PC-3 (cell line): Measurements from ENCODE around the gene FBXO38. TPM values are rescaled to one million over a fixed set of nuclear protein-coding genes. Genes with fewer than 3 reads are reported as not detected.
A peak's percentile ranks its signal among the peaks of the same experiment; 100 is the strongest.

ENCODE experiments used
- ATAC-seq: fragments of 200-7000 bp; cut with Tn5 transposase; 2 replicates; pipeline ENCODE4 v1.9.1; 2020; ENCODE audit warnings: mild to moderate bottlenecking, moderate library complexity
- BruUV-seq: library from RNA; stranded (reverse); fragments of 400-500 nt; replicated peaks from 2 replicates; lab custom pipeline; 2021; lab: Mats Ljungman, UMichigan
- CTCF ChIA-PET: fragments of 300-600 bp; sonication (Branson Sonifier 250); formaldehyde crosslinking; loops from one replicate; lab custom pipeline; 2022; ENCODE audit warnings: antibody characterized with exemption; lab: Charles Lee
- POLR2A ChIA-PET: fragments of 300-600 bp; sonication (Branson Sonifier 250); formaldehyde crosslinking; loops from one replicate; lab custom pipeline; 2022; ENCODE audit warnings: antibody characterized with exemption; ENCODE audit not compliant: unreplicated experiment; lab: Charles Lee
- DNase-seq: peaks from one replicate; pipeline ENCODE4 v3.0.0-alpha.2; 2015
- H2AFZ ChIP-seq: fragments of 300-600 bp; sonication (generic); 2 replicates; pipeline ENCODE4 v1.6.0; 2016; ENCODE audit warnings: antibody characterized with exemption, low read length
- H3F3A ChIP-seq: fragments of 300-600 bp; sonication (generic); one replicate; pipeline ENCODE4 v1.6.0; 2017; ENCODE audit warnings: antibody characterized with exemption, low read length, control low read depth, mild to moderate bottlenecking; ENCODE audit not compliant: unreplicated experiment
- H3K27ac ChIP-seq: fragments of 300-600 bp; sonication (generic); 2 replicates; pipeline ENCODE4 v1.5.1; 2016; ENCODE audit warnings: mild to moderate bottlenecking, low read length
- H3K27me3 ChIP-seq: fragments of 300-600 bp; sonication (generic); 2 replicates; pipeline ENCODE4 v1.6.1; 2016; ENCODE audit warnings: low read length, mixed read lengths
- H3K36me3 ChIP-seq: fragments of 300-600 bp; sonication (generic); 2 replicates; pipeline ENCODE4 v1.6.1; 2016; ENCODE audit warnings: low read depth, mixed run types, low read length, mixed read lengths
- H3K4me1 ChIP-seq: fragments of 300-600 bp; sonication (generic); 2 replicates; pipeline ENCODE4 v1.5.1; 2016; ENCODE audit warnings: low read length; ENCODE audit not compliant: insufficient read depth
- H3K4me2 ChIP-seq: fragments of 300-600 bp; sonication (generic); 2 replicates; pipeline ENCODE4 v1.6.0; 2016; ENCODE audit warnings: low read length
- H3K4me3 ChIP-seq: fragments of 300-600 bp; sonication (generic); 2 replicates; pipeline ENCODE4 v1.5.1; 2016; ENCODE audit warnings: mild to moderate bottlenecking, low read length, mixed read lengths
- H3K79me2 ChIP-seq: fragments of 300-600 bp; sonication (generic); 2 replicates; pipeline ENCODE4 v1.6.1; 2017; ENCODE audit warnings: low read length, mixed read lengths
- H3K9ac ChIP-seq: fragments of 300-600 bp; sonication (generic); 2 replicates; pipeline ENCODE4 v1.6.0; 2016; ENCODE audit warnings: mild to moderate bottlenecking, low read length
- H3K9me2 ChIP-seq: fragments of 300-600 bp; sonication (generic); replicated peaks from 2 replicates; pipeline ENCODE4 v1.6.1; 2016; ENCODE audit warnings: mixed run types, low read length, mixed read lengths
- H3K9me3 ChIP-seq: fragments of 300-600 bp; sonication (generic); 2 replicates; pipeline ENCODE4 v1.6.1; 2016; ENCODE audit warnings: low read length, mixed read lengths
- H4K20me1 ChIP-seq: fragments of 300-600 bp; sonication (generic); 2 replicates; pipeline ENCODE4 v1.6.1; 2016; ENCODE audit warnings: low read length, mixed read lengths
- EZH2 ChIP-seq: fragments of 300-600 bp; sonication (generic); IDR thresholded peaks from one replicate; pipeline ENCODE4 v1.6.1; 2017; ENCODE audit warnings: antibody characterized with exemption, mild to moderate bottlenecking, low read length; ENCODE audit not compliant: unreplicated experiment
- EZH2phosphoT487 ChIP-seq: fragments of 300-600 bp; sonication (generic); IDR thresholded peaks from 2 replicates; pipeline ENCODE4 v1.6.1; 2018; ENCODE audit warnings: mild to moderate bottlenecking, antibody characterized with exemption, low read length, borderline replicate concordance
- intact Hi-C: fragments of 100-400 bp; cut with micrococcal nuclease; formaldehyde crosslinking; loops from 2 replicates; pipeline ENCODE4 v1.9.0; 2023
- total RNA-seq: library from RNA; depleted of rRNA; stranded (reverse); fragments of >200 nt; gene quantifications from 2 replicates; pipeline ENCODE4 v1.2.3, GENCODE V29; 2014
- TF ChIP-seq, protein P1 (sequence below): fragments of 300-600 bp; sonication (generic); conservative IDR thresholded peaks from 2 replicates; pipeline ENCODE4 v1.5.1; 2017; ENCODE audit warnings: antibody characterized with exemption, low read depth, mild to moderate bottlenecking, low read length

FBXO38 gene
- total RNA-seq, 1 experiment from 2014 or later: 42.7 TPM

DNA sequence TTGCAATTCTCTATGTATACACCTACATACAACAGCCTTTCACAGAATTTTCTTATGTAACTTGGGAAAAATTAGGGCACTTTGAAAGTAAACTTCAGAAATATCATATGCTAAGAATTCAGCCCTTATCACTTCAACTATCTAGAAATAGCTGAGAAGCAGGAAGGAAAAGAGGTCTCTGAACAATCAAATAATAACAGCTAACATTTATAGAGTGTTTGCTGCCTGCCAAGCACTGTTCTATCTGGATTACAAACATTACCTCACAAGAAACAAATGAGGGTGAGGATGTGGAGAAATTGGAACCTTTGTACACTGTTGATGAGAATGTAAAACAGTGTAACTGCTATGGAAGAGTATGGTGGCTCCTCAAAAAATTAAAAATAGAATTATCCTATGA lies 4.4 kb upstream of the FBXO38 start:
- peaks cover 14% of the 10 kb centered on the region for H3K79me2 ChIP-seq
- DNase-seq: no peak
- H3K27ac ChIP-seq: no peak overlapping the region
- TF ChIP-seq EZH2phosphoT487: no peak
- TF ChIP-seq, protein P1, sequence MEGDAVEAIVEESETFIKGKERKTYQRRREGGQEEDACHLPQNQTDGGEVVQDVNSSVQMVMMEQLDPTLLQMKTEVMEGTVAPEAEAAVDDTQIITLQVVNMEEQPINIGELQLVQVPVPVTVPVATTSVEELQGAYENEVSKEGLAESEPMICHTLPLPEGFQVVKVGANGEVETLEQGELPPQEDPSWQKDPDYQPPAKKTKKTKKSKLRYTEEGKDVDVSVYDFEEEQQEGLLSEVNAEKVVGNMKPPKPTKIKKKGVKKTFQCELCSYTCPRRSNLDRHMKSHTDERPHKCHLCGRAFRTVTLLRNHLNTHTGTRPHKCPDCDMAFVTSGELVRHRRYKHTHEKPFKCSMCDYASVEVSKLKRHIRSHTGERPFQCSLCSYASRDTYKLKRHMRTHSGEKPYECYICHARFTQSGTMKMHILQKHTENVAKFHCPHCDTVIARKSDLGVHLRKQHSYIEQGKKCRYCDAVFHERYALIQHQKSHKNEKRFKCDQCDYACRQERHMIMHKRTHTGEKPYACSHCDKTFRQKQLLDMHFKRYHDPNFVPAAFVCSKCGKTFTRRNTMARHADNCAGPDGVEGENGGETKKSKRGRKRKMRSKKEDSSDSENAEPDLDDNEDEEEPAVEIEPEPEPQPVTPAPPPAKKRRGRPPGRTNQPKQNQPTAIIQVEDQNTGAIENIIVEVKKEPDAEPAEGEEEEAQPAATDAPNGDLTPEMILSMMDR: no peak
- TF ChIP-seq EZH2: no peak
- no TSS peak for BruUV-seq
- ATAC-seq: 0 out of 2 replicates have a peak, but pooled peaks have one; percentile 2
- no peaks in the 10 kb centered on the region for H3K9me2 ChIP-seq
- no peak overlapping the region for H3K4me2 ChIP-seq
- intact Hi-C loops: no loop called here
- H2AFZ ChIP-seq: no peak overlapping the region
- H3K27me3 ChIP-seq: no peaks in the 10 kb centered on the region
- POLR2A ChIA-PET: no interaction called here
- no peaks in the 10 kb centered on the region for H3F3A ChIP-seq
- H4K20me1 ChIP-seq: no peaks in the 10 kb centered on the region
- no peak overlapping the region for H3K4me3 ChIP-seq
- no peak overlapping the region for H3K9ac ChIP-seq
- no peaks in the 10 kb centered on the region for H3K36me3 ChIP-seq
- no peaks in the 10 kb centered on the region for H3K9me3 ChIP-seq
- CTCF ChIA-PET: interaction anchor here (1.0 kb wide), 1 partner anchor 68 kb away, joined by 3 read pairs; no protein-coding TSS in a partner anchor
- peaks cover 20% of the 10 kb centered on the region for H3K4me1 ChIP-seq

DNA sequence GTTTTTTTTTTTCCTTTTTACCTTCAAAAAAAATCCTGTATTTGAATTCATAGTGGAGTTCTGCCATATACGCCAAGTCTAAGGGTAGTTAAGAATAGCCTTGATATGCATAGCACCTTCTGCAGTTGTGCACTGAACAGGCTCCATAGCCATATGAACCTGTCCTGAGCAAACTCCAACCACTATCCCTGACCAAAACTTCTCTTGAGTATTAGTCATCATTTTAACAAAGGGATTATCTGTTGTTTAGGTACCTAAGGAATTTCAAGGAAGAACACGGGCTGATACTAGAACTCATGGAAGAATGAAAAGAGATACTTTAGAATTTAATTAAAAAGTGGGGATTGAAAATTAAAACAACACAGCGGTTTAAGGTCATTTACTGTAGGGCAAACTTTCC lies 1.9 kb upstream of the FBXO38 start:
- intact Hi-C loops: no loop called here
- ChIA-PET CTCF (interaction anchor here (0.6 kb wide), 1 partner anchor 576 kb away, joined by 3 read pairs; no protein-coding TSS in a partner anchor), POLR2A (no interaction called here)
- Histone ChIP-seq H3K27ac (no peak overlapping the region), H4K20me1 (no peaks in the 10 kb centered on the region), H3K9me3 (no peaks in the 10 kb centered on the region), H3K36me3 (no peaks in the 10 kb centered on the region), H2AFZ (no peak overlapping the region), H3K9ac (no peak overlapping the region), H3F3A (no peaks in the 10 kb centered on the region), H3K4me1 (peaks cover 43% of the 10 kb centered on the region), H3K27me3 (no peaks in the 10 kb centered on the region), H3K4me3 (no peak overlapping the region; the same call in 1 of the 2 replicates), H3K4me2 (peak overlapping the region; percentile 98), H3K79me2 (peaks cover 39% of the 10 kb centered on the region), H3K9me2 (no peaks in the 10 kb centered on the region)
- no peak for ATAC-seq
- no peak for TF ChIP-seq EZH2phosphoT487
- TF ChIP-seq EZH2: no peak
- TF ChIP-seq, protein P1: no peak
- BruUV-seq: no TSS peak
- DNase-seq: peak; percentile 70

DNA sequence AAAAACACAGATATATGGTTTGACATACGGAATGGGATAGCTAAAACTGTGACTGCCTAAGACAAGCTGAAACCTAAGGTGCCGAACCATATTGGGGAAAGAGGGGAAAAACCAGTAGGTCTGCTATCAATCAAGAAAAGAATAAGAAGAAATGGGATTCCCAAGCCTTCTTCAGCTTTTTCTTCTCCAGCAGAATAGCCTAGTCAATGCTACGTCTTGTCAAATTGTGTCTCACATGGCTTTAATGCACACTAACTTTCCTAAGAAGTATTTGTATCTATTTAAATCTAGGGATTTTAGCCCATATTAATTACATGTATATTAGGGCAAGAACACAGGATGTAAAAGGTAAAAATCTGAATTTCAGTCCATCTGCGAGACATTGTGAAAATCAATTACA lies 797 bp upstream of the FBXO38 start:
- ChIA-PET CTCF (no interaction called here), POLR2A (interaction anchor here (0.6 kb wide), 1 partner anchor 203 kb away, joined by 3 read pairs; no protein-coding TSS in a partner anchor)
- ATAC-seq: no peak
- Histone ChIP-seq H3K4me1 (peaks cover 43% of the 10 kb centered on the region), H3K9me3 (no peaks in the 10 kb centered on the region), H3K27me3 (no peaks in the 10 kb centered on the region), H3K9me2 (no peaks in the 10 kb centered on the region), H3K4me3 (peak overlapping the region; percentile 91), H3F3A (no peaks in the 10 kb centered on the region), H4K20me1 (no peaks in the 10 kb centered on the region), H3K36me3 (peaks cover 2% of the 10 kb centered on the region; the same call in 1 of the 2 replicates), H3K4me2 (peak overlapping the region; percentile 98), H3K9ac (peak overlapping the region; percentile 95), H2AFZ (peak overlapping the region; percentile 91), H3K79me2 (peaks cover 49% of the 10 kb centered on the region), H3K27ac (peak overlapping the region; percentile 56; the same call in 1 of the 2 replicates)
- TF ChIP-seq EZH2: no peak
- no peak for TF ChIP-seq EZH2phosphoT487
- TF ChIP-seq, protein P1: no peak
- peak; percentile 18 for DNase-seq
- intact Hi-C loops: no loop called here
- no TSS peak for BruUV-seq
